ENCODE data around the gene UGT3A2. TPM values are rescaled to one million over a fixed set of nuclear protein-coding genes. Genes with fewer than 3 reads are reported as not detected.

The UGT3A2 gene
- total RNA-seq, 1 experiment from 2014 or later = 13.7 TPM

DNA sequence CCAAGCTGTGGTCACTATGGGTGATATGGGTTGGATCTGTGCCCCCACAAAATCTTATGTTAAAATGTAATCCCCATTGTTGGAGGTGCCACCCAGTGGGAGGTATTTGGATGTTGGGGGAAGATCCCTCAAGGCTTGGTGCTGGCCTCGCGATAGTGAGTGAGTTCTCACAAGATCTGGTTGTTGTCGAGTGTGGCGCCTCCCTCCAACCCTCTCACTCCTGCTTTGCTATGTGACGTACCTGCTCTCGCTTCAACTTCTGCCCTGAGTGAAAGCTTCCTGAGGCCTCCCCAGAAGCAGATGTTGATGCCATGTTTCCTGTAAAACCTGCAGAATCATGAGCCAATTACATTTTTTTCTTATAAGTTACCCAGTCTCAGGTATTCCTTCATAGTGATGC is 35.5 kb downstream of the UGT3A2 start:
- no peaks in the 10 kb centered on the region for H4K20me1 ChIP-seq (ENCODE audit: control insufficient read depth, insufficient read depth, insufficient read length)
- no peak overlapping the region for H2BK120ac ChIP-seq (ENCODE audit: low read depth, low read length, poor library complexity, severe bottlenecking)
- H3T11ph ChIP-seq (ENCODE audit: low read length) = no peak overlapping the region
- no peak overlapping the region for H2BK20ac ChIP-seq (ENCODE audit: low read depth, low read length, poor library complexity, severe bottlenecking)
- H3K9ac ChIP-seq (ENCODE audit: extremely low read depth, insufficient read length, low read length) = no peak overlapping the region
- no peaks in the 10 kb centered on the region for H3K27me3 ChIP-seq (ENCODE audit: insufficient read depth, low read length)
- no peak for DNase-seq
- H3K4me2 ChIP-seq (ENCODE audit: insufficient read depth, insufficient read length, low read length) = no peak overlapping the region
- H3K4ac ChIP-seq (ENCODE audit: low read depth, low read length) = no peak overlapping the region
- peaks cover 2 to 7% of the 10 kb centered on the region in 2 experiments; a peak in 3 of 5 replicates for H3K9me3 Mint-ChIP-seq
- no peaks in the 10 kb centered on the region for H3K23me2 ChIP-seq (ENCODE audit: insufficient read length, low read depth, low read length, poor library complexity, severe bottlenecking)
- H2AK5ac ChIP-seq (ENCODE audit: insufficient read length, low read length) = no peak overlapping the region
- no CpG with 5 or more reads among the region's 6 CpGs for WGBS (ENCODE audit: extremely low coverage, insufficient read length, low lambda C conversion rate)
- no peak overlapping the region for H2BK5ac ChIP-seq (ENCODE audit: insufficient read length, low read length)
- H2BK15ac ChIP-seq (ENCODE audit: low read depth, low read length) = no peak overlapping the region
- H3K4me1 Mint-ChIP-seq = peaks cover 2% of the 10 kb centered on the region in 2 experiments; a peak in 1 of 4 replicates
- no peaks in the 10 kb centered on the region for H3K79me1 ChIP-seq (ENCODE audit: insufficient read depth, low read depth, low read length, poor library complexity, severe bottlenecking)
- no peak overlapping the region for H3K18ac ChIP-seq (ENCODE audit: insufficient read length, low read depth, low read length)
- H4K91ac ChIP-seq (ENCODE audit: insufficient read length, low read depth, low read length) = no peak overlapping the region
- no peak overlapping the region; a peak in 1 of 7 replicates for H3K27ac Mint-ChIP-seq
- H3K56ac ChIP-seq (ENCODE audit: insufficient read length, low read depth, low read length) = no peak overlapping the region
- no peak overlapping the region for H2AFZ ChIP-seq (ENCODE audit: low read length)
- no peak overlapping the region for H3K23ac ChIP-seq (ENCODE audit: insufficient read length, low read depth, low read length)
- H3K4me1 ChIP-seq (ENCODE audit: insufficient read depth, low read length) = no peaks in the 10 kb centered on the region
- no peak overlapping the region for H4K8ac ChIP-seq (replicated peaks; ENCODE audit: insufficient read length, low read depth, low read length)
- H3K27me3 Mint-ChIP-seq (ENCODE audit: low read depth) = peaks cover 2% of the 10 kb centered on the region
- H3K9me3 ChIP-seq (ENCODE audit: control insufficient read depth, low read depth, low read length) = no peaks in the 10 kb centered on the region
- TF ChIP-seq, protein P1, sequence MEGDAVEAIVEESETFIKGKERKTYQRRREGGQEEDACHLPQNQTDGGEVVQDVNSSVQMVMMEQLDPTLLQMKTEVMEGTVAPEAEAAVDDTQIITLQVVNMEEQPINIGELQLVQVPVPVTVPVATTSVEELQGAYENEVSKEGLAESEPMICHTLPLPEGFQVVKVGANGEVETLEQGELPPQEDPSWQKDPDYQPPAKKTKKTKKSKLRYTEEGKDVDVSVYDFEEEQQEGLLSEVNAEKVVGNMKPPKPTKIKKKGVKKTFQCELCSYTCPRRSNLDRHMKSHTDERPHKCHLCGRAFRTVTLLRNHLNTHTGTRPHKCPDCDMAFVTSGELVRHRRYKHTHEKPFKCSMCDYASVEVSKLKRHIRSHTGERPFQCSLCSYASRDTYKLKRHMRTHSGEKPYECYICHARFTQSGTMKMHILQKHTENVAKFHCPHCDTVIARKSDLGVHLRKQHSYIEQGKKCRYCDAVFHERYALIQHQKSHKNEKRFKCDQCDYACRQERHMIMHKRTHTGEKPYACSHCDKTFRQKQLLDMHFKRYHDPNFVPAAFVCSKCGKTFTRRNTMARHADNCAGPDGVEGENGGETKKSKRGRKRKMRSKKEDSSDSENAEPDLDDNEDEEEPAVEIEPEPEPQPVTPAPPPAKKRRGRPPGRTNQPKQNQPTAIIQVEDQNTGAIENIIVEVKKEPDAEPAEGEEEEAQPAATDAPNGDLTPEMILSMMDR (conservative IDR thresholded peaks at IDR 0.05) = no peak
- H3K27ac ChIP-seq (ENCODE audit: insufficient read length, low read depth, low read length) = no peak overlapping the region
- H3K14ac ChIP-seq (ENCODE audit: insufficient read depth, low read length) = no peak overlapping the region
- H2BK12ac ChIP-seq (ENCODE audit: insufficient read length, low read depth, low read length) = no peak overlapping the region
- H3K4me3 Mint-ChIP-seq = no peak overlapping the region
- H3K79me2 ChIP-seq (ENCODE audit: insufficient read depth, low read length) = no peaks in the 10 kb centered on the region
- H4K5ac ChIP-seq (ENCODE audit: insufficient read length, low read depth, low read length) = no peak overlapping the region
- peaks cover 0 to 6% (median 0%) of the 10 kb centered on the region in 3 experiments; a peak in 3 of 7 replicates for H3K36me3 Mint-ChIP-seq (ENCODE audit: insufficient read depth in 1 of 3, low read depth in 3 of 3)

Measured in H9 (cell line).